ENCODE data around the gene PVALB. TPM values are rescaled to one million over a fixed set of nuclear protein-coding genes. Genes with fewer than 3 reads are reported as not detected.

The PVALB gene
- total RNA-seq, 4 donors from 2014 or later, result not detected

DNA sequence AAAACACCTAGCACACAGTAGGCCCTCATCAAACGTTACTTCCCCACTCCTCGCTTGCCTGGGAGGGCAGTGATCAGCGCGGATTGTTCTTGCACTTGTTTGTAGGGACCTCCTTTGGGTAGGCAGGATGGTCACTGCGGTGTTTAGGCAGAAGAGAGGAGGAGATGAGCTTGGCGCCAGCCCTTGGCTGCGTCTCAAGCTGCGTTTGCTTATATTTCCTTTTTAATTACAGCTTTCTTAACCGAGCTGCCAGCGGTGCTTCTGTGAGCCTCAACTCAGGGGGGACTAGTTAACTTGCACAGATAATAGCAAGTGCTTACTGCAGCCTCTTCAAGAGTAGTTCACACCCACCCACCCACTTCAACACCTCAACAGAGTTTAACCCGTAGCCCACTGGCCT, 56.0 kb downstream of the PVALB start:
- no peak for TF ChIP-seq CTCF (IDR thresholded peaks at IDR 0.05; ENCODE audit: low read depth)

GRCh38 chr22:36759481-36760159, 57.2 kb downstream of the PVALB start:
- no peak for TF ChIP-seq CTCF (IDR thresholded peaks at IDR 0.05; ENCODE audit: low read depth)

DNA sequence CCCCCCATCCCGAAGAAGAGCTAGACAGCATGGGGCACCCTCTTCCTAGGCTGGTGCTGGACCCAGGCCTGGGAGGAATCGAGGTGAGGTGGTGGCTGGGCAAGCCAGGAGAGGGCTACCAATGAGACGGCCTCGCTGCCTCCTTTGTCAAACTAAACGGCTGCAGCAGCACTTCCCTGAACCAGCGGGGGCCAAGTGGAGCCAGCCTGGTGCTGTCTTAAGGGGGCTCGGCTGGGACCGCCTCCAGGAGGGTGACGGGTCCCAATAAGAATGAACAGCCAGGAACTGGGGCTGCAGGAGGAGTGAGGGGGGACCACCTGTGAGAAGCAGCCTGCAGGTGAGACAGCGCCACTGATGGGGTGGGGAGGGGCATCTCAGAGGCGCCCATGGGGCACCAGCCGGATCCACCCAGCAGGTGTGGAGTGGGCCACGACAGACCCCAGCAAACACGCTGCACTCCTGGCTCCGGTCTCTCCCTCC, 58.0 kb downstream of the PVALB start:
- TF ChIP-seq CTCF (IDR thresholded peaks at IDR 0.05; ENCODE audit: low read depth), result no peak

- TF ChIP-seq CTCF (IDR thresholded peaks at IDR 0.05; ENCODE audit: low read depth), result no peak
Measured at GRCh38 chr22:36757668-36758211, 59.1 kb downstream of the PVALB start.

DNA sequence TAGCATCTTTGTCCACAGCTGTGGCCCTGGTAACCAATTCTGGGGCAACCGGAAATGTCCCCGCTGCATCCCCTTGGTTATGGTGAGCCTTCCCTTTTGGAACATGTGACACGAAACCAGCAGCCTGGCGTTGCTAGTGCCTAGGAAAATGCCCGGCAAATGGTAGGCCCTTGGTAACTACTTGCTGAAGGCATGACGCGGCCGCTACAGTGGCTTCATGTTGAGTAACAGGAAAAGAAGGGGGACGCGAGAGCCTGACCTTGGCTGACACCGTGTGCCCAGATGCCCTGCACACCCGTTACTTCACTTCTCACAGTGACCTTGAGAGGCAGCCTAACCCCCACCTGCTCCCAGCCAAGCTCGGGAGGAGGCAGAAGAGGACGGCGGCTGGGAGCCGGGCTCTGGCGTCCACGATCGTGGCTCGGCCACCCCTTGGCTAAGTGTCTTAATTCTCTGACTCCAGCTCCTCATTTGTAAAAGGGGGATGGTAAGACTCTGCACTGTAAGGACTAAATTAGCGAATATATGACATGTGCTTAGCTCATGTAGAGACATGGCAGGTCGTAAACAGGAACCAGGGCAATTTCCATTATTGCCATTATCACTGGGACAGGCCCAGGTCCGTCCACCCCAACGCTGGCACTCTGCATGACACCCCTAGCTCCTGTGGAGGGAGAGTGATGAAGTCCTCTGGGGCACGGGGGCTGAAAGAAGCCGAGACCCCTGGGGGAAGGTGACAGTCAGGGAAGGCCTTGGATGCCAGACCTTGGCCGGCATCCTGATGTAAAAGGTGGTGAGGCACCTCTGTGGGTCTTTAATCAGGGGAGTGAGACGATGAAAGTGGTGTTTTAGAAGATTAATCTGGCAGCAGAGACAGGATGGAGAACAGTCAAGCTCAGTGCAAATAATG, 59.8 kb downstream of the PVALB start:
- no peak for TF ChIP-seq CTCF (IDR thresholded peaks at IDR 0.05; ENCODE audit: low read depth)

- TF ChIP-seq CTCF (IDR thresholded peaks at IDR 0.05; ENCODE audit: low read depth), result no peak
Measured at GRCh38 chr22:36756031-36756430, 60.8 kb downstream of the PVALB start.

DNA sequence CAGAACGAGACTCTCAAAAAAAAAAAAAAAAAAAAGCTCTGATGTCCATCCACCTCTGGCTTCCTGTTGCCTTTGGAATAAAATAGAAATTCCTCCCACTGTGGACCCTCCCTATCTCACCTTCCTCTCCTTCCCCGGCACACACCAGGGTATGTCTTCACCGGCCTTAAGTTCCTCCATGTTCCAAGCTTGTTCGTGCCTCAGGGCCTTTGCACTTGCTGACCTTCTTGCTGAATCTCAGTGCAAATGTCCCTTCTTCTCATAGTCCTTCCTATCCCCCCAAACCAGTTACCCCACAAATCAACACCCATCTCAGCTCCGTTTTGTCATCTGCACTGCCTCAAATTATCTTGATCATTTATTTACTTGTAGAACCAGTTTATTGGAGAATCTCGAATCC, 61.5 kb downstream of the PVALB start:
- TF ChIP-seq CTCF (IDR thresholded peaks at IDR 0.05; ENCODE audit: low read depth), result no peak

Measured in subcutaneous adipose tissue (tissue), 4 donors.